Pancreas (tissue), 10 donors: ENCODE results near the gene SDC4. TPM values are rescaled to one million over a fixed set of nuclear protein-coding genes. Genes with fewer than 3 reads are reported as not detected.
A peak's percentile ranks its signal among the peaks of the same experiment; 100 is the strongest.
"Not testable (repeated sequence)": the region's sequence is repeated elsewhere in the genome, so short reads cannot be mapped to it uniquely, and the experiment has no call there.

Experiments
- ATAC-seq, 4 donors: fragments of 200-7000 bp; cut with Tn5 transposase; one replicate each; pipeline versions ENCODE4 v1.8.0 to v1.9.1; 2020; ENCODE audit warnings: mild to moderate bottlenecking in 4 of 4, moderate library complexity in 4 of 4
- DNase-seq, 6 donors: peaks; one replicate each; pipeline ENCODE4 v3.0.0-alpha.2; 2020
- FAIRE-seq: peaks from 2 replicates; lab custom pipeline; 2012; peaks lifted over from hg19 to GRCh38; lab: Jason Lieb, UNC
- H3K27ac ChIP-seq, 4 donors: fragments of 200-600 bp; sonication (generic); 1 replicate in 3 of 4; 2 replicates in 1 of 4; pipeline versions ENCODE4 v1.5.0 to v1.8.0; 2020
- H3K27me3 ChIP-seq, 4 donors: fragments of 200-600 bp; one replicate each; pipeline ENCODE4 v1.8.0; 2021
- H3K36me3 ChIP-seq, 3 donors: fragments of 200-600 bp; sonication (generic) in 1 of 3; one replicate each; pipeline versions ENCODE4 v1.5.0 to v1.8.0; 2020 to 2021
- H3K4me1 ChIP-seq, 3 donors: fragments of 200-600 bp; one replicate each; pipeline ENCODE4 v1.8.0; 2021
- H3K4me3 ChIP-seq, 4 donors: fragments of 200-600 bp; sonication (generic) in 2 of 4; one replicate each; pipeline versions ENCODE4 v1.5.0 to v1.8.0; 2020 to 2021
- H3K9me3 ChIP-seq, 4 donors: fragments of 200-600 bp; one replicate each; pipeline ENCODE4 v1.8.0; 2021
- WGBS, 2 donors: extraction: QIAGEN DNeasy Blood & Tissue Kit; methylation state at CpG; one replicate each; pipeline ENCODE4 v1.1.7; 2013; 5-methylcytosine and 5-hydroxymethylcytosine counted together
- intact Hi-C, 3 donors: fragments of 100-400 bp; cut with DNase I; formaldehyde crosslinking; loops; one replicate each; pipeline versions ENCODE4 v1.11.1 to v1.14.2; 2022
- polyA plus RNA-seq, 2 donors: library from polyadenylated mRNA; stranded (reverse); fragments of 200-250 nt; gene quantifications; one replicate each; pipeline ENCODE4 v1.2.3, GENCODE V29; 2013
- total RNA-seq, 6 donors: library from RNA; stranded (reverse); fragmentation: NEBNext Ultra II Directional in 4 of 6; extraction: Animal tissue kit (Norgen Biotek cat#: 25700) in 4 of 6; gene quantifications; one replicate each; pipeline versions ENCODE4 v1.2.1 to v1.2.4, GENCODE V29; 2021 to 2023
- TF ChIP-seq, protein P1 (sequence below), 4 donors: fragments of 200-600 bp; sonication (generic) in 3 of 4; IDR thresholded peaks; one replicate each; pipeline versions ENCODE4 v1.5.0 to v1.8.0; 2021; ENCODE audit warnings: antibody characterized with exemption in 4 of 4
- donor health status: healthy with polysubstance abuse.
- donor health status: DM: no; HTN: no; CAD: no; lungs with moderate emphysema.
- donor health status: DM: no; HTN: no; CAD: no.
- donor health status: control.
- donor health status: control.
- donor health status: Bipolar disorder and iron deficiency.
- donor health status: DM: yes; HTN: yes; CAD: no.
- donor health status: DM: no; HTN: no; CAD: no.
- donor health status: DM: no; HTN: no; CAD: no.
- donor health status: DM: yes; HTN: yes; CAD: no.

The SDC4 gene
- total and polyA plus RNA-seq, 8 donors: 48.2 to 208 (median 55.0) TPM

DNA sequence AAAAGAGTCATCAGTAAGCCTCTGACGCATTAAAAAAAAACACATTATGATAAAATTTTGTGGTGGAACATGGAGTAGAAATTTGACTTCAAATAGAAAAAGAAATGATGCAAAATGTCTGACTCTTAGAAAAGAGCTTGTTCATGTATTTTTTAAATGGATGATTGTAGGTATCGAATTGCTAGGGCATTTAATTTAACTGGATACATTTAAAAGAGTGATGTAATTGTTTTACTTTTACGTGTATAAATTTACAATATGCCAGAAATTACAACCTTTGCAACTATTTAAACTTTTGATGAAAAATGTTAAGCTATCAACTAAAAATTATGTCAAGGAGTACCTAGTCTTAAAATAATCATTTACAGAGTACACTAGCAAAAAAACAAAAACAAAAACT, 4.5 kb upstream of the SDC4 start:
- TF ChIP-seq, protein P1, sequence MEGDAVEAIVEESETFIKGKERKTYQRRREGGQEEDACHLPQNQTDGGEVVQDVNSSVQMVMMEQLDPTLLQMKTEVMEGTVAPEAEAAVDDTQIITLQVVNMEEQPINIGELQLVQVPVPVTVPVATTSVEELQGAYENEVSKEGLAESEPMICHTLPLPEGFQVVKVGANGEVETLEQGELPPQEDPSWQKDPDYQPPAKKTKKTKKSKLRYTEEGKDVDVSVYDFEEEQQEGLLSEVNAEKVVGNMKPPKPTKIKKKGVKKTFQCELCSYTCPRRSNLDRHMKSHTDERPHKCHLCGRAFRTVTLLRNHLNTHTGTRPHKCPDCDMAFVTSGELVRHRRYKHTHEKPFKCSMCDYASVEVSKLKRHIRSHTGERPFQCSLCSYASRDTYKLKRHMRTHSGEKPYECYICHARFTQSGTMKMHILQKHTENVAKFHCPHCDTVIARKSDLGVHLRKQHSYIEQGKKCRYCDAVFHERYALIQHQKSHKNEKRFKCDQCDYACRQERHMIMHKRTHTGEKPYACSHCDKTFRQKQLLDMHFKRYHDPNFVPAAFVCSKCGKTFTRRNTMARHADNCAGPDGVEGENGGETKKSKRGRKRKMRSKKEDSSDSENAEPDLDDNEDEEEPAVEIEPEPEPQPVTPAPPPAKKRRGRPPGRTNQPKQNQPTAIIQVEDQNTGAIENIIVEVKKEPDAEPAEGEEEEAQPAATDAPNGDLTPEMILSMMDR (IDR thresholded peaks at IDR 0.05): no peak

DNA sequence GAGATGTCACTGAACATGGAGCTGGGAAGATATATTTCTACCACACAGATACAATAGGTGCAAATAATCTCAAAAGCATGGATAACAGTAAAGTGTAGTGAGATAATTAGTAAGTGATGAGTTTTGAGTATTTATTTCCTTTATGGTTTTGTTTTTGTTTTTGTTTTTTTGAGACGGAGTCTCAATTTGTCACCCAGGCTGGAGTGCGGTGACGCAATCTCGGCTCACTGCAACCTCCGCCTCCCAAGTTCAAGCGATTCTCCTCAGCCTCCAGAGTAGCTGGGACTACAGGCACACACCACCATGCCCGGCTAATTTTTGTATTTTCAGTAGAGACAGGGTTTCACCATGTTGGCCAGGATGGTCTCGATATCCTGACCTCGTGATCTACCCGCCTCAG, 2.6 kb upstream of the SDC4 start:
- FAIRE-seq, H3K27me3 ChIP-seq, DNase-seq, intact Hi-C loops, H3K36me3 ChIP-seq, H3K9me3 ChIP-seq, ATAC-seq, H3K4me3 ChIP-seq, H3K27ac ChIP-seq, H3K4me1 ChIP-seq: not testable (repeated sequence)
- 93 to 95% methylated on average over 10 of the region's 10 CpGs for WGBS, 2 donors

More for the DNA sequence above, 4.5 kb upstream of the SDC4 start:
- Histone ChIP-seq H3K36me3 (no peaks in the 10 kb centered on the region), H3K4me3 (no peak overlapping the region), H3K4me1 (peaks cover 0 to 10% (median under 1%) of the 10 kb centered on the region in 3 donors), H3K9me3 (no peaks in the 10 kb centered on the region), H3K27ac (no peak overlapping the region), H3K27me3 (no peaks in the 10 kb centered on the region)
- no peak for FAIRE-seq
- intact Hi-C loops: no loop called here
- WGBS, 2 donors: 83 to 85% methylated on average over 3 of the region's 3 CpGs
- DNase-seq: no peak
- no peak for ATAC-seq

DNA sequence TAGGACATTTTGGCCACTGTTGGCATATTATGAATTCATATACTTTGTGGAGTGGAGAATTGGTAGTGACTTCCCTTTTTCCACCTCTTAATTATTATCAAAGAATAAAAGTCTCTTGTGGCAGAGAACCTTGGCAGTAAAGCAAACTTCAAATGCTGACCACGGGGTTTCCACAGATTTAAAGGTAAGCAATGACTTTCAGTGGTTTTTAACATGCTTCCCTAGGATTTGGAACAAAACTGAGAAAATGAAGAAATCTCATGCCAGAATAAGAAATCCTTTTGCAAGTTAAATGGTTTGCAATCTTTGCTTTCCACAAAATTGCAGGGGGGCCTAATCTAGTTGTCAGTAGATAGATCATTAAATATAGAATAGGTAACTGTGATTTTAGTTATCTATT, 2.0 kb upstream of the SDC4 start:
- FAIRE-seq: no peak
- H3K4me3 ChIP-seq: no peak overlapping the region
- H3K9me3 ChIP-seq: no peaks in the 10 kb centered on the region
- no peak overlapping the region for H3K27ac ChIP-seq
- H3K4me1 ChIP-seq: peaks cover 0 to 5% (median 3%) of the 10 kb centered on the region in 3 donors
- H3K36me3 ChIP-seq: no peaks in the 10 kb centered on the region
- TF ChIP-seq, protein P1 (IDR thresholded peaks at IDR 0.05): no peak
- no peak for DNase-seq
- ATAC-seq: no peak
- whole genome bisulfite sequencing, 2 donors: 43 to 47% methylated on average over 1 of the region's 1 CpG
- no peaks in the 10 kb centered on the region for H3K27me3 ChIP-seq
- intact Hi-C loops: no loop called here

DNA sequence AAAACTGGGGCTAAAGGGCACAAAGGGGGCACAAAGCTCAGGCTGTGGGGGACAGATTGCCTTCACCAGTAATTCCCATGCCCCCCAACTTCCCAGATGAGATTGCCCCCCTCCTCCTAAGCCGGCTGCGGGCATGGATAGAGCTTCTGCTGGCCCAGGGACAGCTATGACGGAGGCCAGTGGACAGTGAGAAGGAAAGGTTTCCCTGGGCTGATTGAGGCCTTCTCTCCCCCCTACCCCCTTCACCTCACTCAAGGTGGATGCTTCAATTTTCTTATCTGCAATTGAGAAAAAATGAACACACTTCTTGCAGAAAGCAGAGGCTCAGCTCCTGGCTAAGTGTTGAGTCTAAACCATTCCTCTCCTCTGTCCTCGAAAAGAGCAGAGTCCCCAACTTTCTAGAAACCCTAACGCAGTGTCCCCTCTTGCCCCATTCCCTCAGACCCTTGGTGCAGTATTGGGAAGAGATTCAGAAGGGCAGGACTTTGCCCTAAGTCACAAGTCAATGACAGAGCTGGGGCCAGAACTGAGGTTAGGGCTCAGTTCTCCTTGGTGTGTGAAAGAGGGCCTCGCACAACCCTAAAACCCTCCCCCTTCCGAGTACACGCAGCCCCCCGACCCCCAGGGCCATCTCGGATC, 808 bp downstream of the SDC4 start:
- Histone ChIP-seq H3K36me3 (no peaks in the 10 kb centered on the region), H3K27ac (peak overlapping the region; percentile 76 to 98 (median 92)), H3K4me3 (peak overlapping the region; percentile 45 to 92 (median 77)), H3K9me3 (no peaks in the 10 kb centered on the region), H3K27me3 (no peaks in the 10 kb centered on the region), H3K4me1 (peaks cover 6 to 26% (median 25%) of the 10 kb centered on the region in 3 donors)
- DNase-seq (peak in 1 of 6 donors; percentile 62), FAIRE-seq (no peak), ATAC-seq (peak; percentile 0 to 4 (median 1))
- TF ChIP-seq, protein P1 (IDR thresholded peaks at IDR 0.05): no peak
- intact Hi-C loops: no loop called here
- WGBS, 2 donors: 7 to 12% methylated on average over 7 to 10 of the region's 10 CpGs

DNA sequence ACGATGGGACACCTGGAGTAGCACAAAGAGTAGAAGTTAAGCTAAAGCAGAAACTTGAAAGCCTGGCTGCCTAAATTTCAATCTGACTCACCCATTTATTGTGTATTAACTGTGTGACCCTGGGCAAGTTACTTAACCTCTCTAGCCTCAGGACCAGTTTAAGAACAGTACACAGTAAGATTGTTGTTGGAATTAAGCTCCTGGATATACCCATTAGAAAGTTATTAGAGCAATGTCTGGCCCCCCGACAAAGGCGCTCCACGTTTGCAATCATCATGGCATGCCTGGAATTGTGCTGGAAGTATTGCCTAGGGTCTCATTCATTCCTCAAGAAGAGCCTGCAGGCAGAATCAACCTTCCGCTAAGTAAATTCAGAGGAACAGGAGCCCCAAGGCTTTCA, 1.4 kb downstream of the SDC4 start:
- no peaks in the 10 kb centered on the region for H3K36me3 ChIP-seq
- WGBS, 2 donors: 16 to 21% methylated on average over 5 of the region's 5 CpGs
- TF ChIP-seq, protein P1 (IDR thresholded peaks at IDR 0.05): no peak
- no peak for ATAC-seq
- peak overlapping the region; percentile 45 to 92 (median 77) for H3K4me3 ChIP-seq
- no peaks in the 10 kb centered on the region for H3K9me3 ChIP-seq
- no peak for DNase-seq
- H3K27me3 ChIP-seq: no peaks in the 10 kb centered on the region
- FAIRE-seq: no peak
- intact Hi-C loops: no loop called here
- peak overlapping the region; percentile 76 to 98 (median 92) for H3K27ac ChIP-seq
- H3K4me1 ChIP-seq: peaks cover 6 to 26% (median 25%) of the 10 kb centered on the region in 3 donors
